Mesothelial cell of epicardium (in vitro differentiated cells): ENCODE results near the gene HECW1. TPM values are rescaled to one million over a fixed set of nuclear protein-coding genes. Genes with fewer than 3 reads are reported as not detected.
"Not testable (repeated sequence)": the region's sequence is repeated elsewhere in the genome, so short reads cannot be mapped to it uniquely, and the experiment has no call there.

ENCODE experiments used
- DNase-seq, 2 experiments: peaks; one replicate each; pipeline ENCODE4 v3.0.0; 2021; ENCODE audit warnings: low spot score in 2 of 2; ENCODE audit not compliant: unreplicated experiment in 2 of 2
- H3K27ac Mint-ChIP-seq: 2 replicates; pipeline ENCODE4 v1.8.0; 2021; ENCODE audit warnings: mixed read lengths
- H3K27me3 Mint-ChIP-seq: 2 replicates; pipeline ENCODE4 v1.8.0; 2021; ENCODE audit warnings: low read depth, mixed read lengths
- H3K36me3 Mint-ChIP-seq: 2 replicates; pipeline ENCODE4 v1.8.0; 2021; ENCODE audit warnings: mixed read lengths
- H3K4me1 Mint-ChIP-seq: 2 replicates; pipeline ENCODE4 v1.8.0; 2021; ENCODE audit warnings: mixed read lengths
- H3K4me3 Mint-ChIP-seq: 2 replicates; pipeline ENCODE4 v1.8.0; 2021; ENCODE audit warnings: mild to moderate bottlenecking, moderate library complexity, mixed read lengths
- H3K9me3 Mint-ChIP-seq: 2 replicates; pipeline ENCODE4 v1.8.0; 2021; ENCODE audit warnings: mixed read lengths
- total RNA-seq: library from RNA; stranded (reverse); gene quantifications from 3 replicates; pipeline ENCODE4 v1.2.1, GENCODE V29; 2021
- TF ChIP-seq, protein P1 (sequence below): fragments of 200-600 bp; sonication (generic); IDR thresholded peaks from one replicate; pipeline ENCODE4 v1.5.0; 2021; ENCODE audit warnings: antibody characterized with exemption; ENCODE audit not compliant: unreplicated experiment

HECW1 gene
- total RNA-seq, 1 donor from 2014 or later, result 1.4 TPM

DNA sequence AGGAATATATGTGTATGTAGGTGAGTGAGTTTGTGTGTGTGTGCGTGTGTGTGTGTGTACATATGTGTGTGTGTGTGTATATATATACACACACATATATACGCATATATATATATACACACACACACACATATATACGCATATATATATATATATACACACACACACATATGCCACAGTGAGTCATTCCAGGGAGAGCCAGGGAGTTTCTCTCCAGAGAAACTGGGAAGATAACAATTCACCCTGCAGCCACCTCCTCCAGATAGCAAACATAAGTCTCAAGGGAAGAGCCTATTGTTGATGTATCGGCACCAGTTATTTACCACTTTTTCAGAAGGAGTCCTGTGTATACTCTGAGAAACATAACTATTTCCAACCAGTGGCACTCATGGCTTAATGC lies 368.1 kb downstream of the HECW1 start:
- no peaks in the 10 kb centered on the region for H3K27me3 Mint-ChIP-seq
- H3K36me3 Mint-ChIP-seq, result no peaks in the 10 kb centered on the region
- peaks cover 29% of the 10 kb centered on the region for H3K4me1 Mint-ChIP-seq
- no peak overlapping the region for H3K4me3 Mint-ChIP-seq
- DNase-seq, result no peak
- H3K27ac Mint-ChIP-seq, result no peak overlapping the region
- TF ChIP-seq, protein P1, sequence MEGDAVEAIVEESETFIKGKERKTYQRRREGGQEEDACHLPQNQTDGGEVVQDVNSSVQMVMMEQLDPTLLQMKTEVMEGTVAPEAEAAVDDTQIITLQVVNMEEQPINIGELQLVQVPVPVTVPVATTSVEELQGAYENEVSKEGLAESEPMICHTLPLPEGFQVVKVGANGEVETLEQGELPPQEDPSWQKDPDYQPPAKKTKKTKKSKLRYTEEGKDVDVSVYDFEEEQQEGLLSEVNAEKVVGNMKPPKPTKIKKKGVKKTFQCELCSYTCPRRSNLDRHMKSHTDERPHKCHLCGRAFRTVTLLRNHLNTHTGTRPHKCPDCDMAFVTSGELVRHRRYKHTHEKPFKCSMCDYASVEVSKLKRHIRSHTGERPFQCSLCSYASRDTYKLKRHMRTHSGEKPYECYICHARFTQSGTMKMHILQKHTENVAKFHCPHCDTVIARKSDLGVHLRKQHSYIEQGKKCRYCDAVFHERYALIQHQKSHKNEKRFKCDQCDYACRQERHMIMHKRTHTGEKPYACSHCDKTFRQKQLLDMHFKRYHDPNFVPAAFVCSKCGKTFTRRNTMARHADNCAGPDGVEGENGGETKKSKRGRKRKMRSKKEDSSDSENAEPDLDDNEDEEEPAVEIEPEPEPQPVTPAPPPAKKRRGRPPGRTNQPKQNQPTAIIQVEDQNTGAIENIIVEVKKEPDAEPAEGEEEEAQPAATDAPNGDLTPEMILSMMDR, result no peak
- peaks cover 3% of the 10 kb centered on the region for H3K9me3 Mint-ChIP-seq

DNA sequence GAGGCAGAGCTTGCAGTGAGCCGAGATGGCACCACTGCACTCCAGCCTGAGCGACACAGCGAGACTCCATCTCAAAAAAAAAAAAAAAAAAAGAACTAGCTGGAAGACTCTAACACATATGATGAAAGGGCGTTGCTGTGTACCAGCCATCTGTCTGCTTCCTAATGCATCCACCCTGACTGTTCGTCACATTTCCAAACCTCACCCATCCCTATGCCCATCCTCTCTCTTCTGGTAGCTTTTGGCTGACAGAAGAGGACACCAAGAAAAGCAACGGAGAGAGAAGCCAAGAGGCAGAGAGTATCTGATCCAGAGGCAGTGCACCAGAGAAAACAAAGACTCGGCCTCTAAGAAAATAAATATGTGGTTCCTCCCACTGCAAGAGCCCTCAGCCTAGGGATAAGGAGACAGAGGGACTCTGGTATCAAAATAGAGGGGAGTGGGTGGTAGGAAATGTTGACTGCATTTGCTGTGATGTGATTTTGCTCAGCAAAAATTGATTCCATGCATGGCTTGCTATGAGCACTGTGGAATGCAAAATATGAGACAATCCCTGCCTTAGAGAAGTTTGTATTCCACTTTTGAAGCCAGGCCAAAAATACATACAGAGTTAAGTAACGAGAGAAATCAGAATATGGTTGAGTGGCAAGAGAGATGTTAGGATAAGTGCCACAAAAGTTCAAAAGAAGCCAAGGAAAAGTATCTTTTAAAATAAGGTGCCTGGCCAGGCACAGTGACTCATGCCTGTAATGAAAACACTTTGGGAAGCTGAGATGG lies 369.6 kb downstream of the HECW1 start:
- H3K4me3 Mint-ChIP-seq, result no peak overlapping the region
- DNase-seq, result no peak
- no peaks in the 10 kb centered on the region for H3K27me3 Mint-ChIP-seq
- no peaks in the 10 kb centered on the region for H3K36me3 Mint-ChIP-seq
- TF ChIP-seq, protein P1, result no peak
- H3K9me3 Mint-ChIP-seq, result peaks cover 3% of the 10 kb centered on the region
- H3K4me1 Mint-ChIP-seq, result peaks cover 34% of the 10 kb centered on the region
- peak overlapping the region; percentile 91 for H3K27ac Mint-ChIP-seq

DNA sequence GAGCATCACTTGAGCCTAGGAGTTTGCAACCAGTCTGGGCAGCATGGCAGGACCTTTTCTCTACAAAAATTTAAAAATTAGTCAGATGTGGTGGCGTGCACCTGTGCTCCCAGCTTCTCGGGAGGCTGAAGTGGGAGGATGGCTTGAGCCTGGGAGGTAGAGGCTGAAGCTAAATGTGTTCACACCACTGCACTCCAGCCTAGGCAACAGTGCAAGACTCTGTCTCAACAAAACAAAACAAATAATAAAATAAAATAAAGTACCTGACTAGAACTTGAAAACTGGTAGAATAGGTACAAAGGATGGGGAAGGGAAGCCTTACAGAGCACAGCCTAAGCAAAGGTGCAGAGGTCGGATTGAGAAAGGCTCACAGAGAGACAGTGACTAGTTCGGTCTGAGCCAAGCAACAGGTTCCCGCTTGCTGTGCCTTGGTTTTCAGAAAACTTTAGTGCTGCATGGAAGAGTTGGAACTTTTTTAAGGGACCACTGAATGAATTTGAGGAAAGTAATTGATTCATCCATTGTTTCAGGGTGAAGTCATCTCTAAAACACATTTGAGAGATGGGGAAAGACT lies 370.3 kb downstream of the HECW1 start:
- H3K4me3 Mint-ChIP-seq, result no peak overlapping the region
- H3K27me3 Mint-ChIP-seq, result no peaks in the 10 kb centered on the region
- H3K27ac Mint-ChIP-seq, result no peak overlapping the region

DNA sequence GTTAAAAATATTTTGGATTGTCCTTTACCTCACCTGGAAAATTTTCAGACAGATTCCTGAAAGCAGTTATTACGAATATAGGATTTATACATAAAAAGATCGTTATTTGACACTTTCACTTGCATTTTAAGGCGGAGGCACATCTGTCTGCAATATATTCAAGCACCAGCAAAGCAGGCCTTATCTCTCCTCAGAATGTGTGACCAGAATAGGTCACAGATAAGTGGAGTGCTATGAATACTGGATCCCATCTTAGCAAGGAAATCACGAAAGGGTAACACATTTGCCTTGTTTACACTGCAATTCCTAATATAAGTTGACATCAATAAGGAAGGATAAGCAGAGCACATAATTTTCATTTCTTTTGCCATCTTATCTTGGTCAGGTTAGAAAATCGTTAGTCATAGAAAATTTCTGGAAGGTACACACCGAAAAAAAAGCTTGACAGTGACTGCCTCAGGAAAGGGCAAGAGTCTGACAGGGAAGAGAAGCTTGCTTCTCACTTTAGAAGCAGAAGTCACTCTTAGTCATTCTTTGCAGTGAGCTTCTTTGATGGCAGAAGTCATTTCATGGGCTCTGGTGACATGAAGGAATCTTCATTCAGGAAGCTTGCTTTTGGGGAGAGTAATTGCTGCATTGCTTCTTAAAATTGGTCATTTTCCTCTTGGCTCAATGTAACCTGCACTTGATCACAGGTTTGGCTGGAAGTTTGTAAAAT lies 372.4 kb downstream of the HECW1 start:
- H3K36me3 Mint-ChIP-seq, result no peaks in the 10 kb centered on the region
- no peaks in the 10 kb centered on the region for H3K27me3 Mint-ChIP-seq
- no peak for DNase-seq
- no peaks in the 10 kb centered on the region for H3K9me3 Mint-ChIP-seq
- H3K4me3 Mint-ChIP-seq, result no peak overlapping the region
- TF ChIP-seq, protein P1, result no peak
- H3K4me1 Mint-ChIP-seq, result peaks cover 46% of the 10 kb centered on the region
- no peak overlapping the region for H3K27ac Mint-ChIP-seq

More for the DNA sequence above, 370.3 kb downstream of the HECW1 start:
- peaks cover 3% of the 10 kb centered on the region for H3K9me3 Mint-ChIP-seq
- no peak for DNase-seq
- H3K4me1 Mint-ChIP-seq, result peaks cover 39% of the 10 kb centered on the region
- TF ChIP-seq, protein P1, result no peak
- H3K36me3 Mint-ChIP-seq, result no peaks in the 10 kb centered on the region

DNA sequence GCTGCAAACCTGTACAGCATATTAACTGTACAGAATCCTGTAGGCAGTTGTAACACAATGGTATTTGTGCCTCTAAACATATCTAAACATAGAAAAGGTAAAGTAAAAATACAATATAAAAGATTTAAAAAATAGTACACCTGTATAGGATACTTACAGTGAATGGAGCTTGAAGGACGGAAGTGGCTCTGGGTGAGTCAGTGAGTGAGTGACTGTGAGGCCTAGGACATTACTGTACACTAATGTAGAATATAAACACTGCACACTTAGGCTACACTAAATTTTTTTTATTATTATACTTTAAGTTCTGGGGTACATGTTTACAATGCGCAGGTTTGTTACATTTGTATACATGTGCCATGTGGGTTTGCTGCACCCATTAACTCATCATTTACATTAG lies 373.1 kb downstream of the HECW1 start:
- Mint-ChIP-seq H3K27ac (no peak overlapping the region), H3K4me3 (no peak overlapping the region), H3K27me3 (no peaks in the 10 kb centered on the region), H3K36me3 (no peaks in the 10 kb centered on the region), H3K4me1 (peaks cover 47% of the 10 kb centered on the region), H3K9me3 (no peaks in the 10 kb centered on the region)
- DNase-seq, result no peak
- TF ChIP-seq, protein P1, result no peak

DNA sequence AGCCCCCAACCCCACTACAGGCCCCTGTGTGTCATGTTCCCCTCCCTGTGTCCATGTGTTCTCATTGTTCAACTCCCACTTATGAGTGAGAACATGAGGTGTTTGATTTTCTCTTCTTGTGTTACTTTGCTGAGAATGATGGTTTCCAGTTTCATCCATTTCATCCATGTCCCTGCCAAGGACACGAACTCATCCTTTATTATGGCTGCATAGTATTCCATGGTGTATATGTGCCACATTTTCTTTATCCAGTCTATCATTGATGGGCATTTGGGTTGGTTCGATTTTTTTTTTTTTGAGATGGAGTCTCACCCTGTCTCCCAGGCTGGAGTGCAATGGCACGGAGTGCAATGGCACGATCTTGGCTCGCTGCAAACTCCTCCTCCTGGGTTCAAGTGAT lies 373.6 kb downstream of the HECW1 start:
- not testable (repeated sequence) for H3K27ac Mint-ChIP-seq, H3K4me3 Mint-ChIP-seq, H3K36me3 Mint-ChIP-seq, H3K9me3 Mint-ChIP-seq, DNase-seq, H3K27me3 Mint-ChIP-seq
- peaks cover 47% of the 10 kb centered on the region for H3K4me1 Mint-ChIP-seq
